ENCODE measurements around the gene PLA2G2C.

Gene PLA2G2C

DNA sequence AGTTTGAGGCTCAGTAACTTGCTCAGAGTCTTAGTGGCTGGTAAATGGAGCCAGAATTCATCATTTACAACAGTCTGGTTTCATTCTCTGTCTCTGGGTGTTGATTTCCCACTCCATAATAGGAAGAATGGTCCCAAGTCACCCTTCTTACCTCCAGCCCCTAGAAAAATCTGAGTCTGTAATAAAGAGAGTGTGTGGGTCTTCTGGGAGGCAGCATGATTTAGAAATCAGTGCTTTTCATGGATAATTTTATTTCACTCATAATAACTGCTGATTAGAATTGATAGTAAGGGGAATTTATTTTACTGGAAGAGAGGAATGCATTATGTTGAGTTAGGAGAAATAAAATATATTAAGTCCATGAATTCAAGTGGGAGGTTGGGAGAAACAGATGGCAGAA, 69.1 kb downstream of the PLA2G2C start:
- no peaks in the 10 kb centered on the region for H3K4me1 ChIP-seq (ENCODE audit: insufficient read depth, low read length, severe bottlenecking)
- no peaks in the 10 kb centered on the region for H3K79me2 ChIP-seq (ENCODE audit: insufficient read depth, low read length)
- no peak overlapping the region for H2AFZ ChIP-seq (ENCODE audit: low read length)
- no peaks in the 10 kb centered on the region for H4K20me1 ChIP-seq (ENCODE audit: insufficient read depth, low read length)
- no peak overlapping the region for H3K27ac ChIP-seq (ENCODE audit: low read depth, low read length, poor library complexity, severe bottlenecking)
- H3K9me3 ChIP-seq (ENCODE audit: low read length) = no peaks in the 10 kb centered on the region
- no peaks in the 10 kb centered on the region for H3F3A ChIP-seq (ENCODE audit: insufficient read depth, low read length)
- no peaks in the 10 kb centered on the region; the same call in 1 of the 2 replicates for H3K27me3 ChIP-seq (ENCODE audit: insufficient read depth, low read length)
- H3K9me2 ChIP-seq (ENCODE audit: low read depth, low read length) = no peaks in the 10 kb centered on the region
- H3K4me2 ChIP-seq (ENCODE audit: low read length) = no peak overlapping the region
- TF ChIP-seq EZH2 (IDR thresholded peaks at IDR 0.05; ENCODE audit: borderline replicate concordance, low read length) (no peak), CTCF (IDR thresholded peaks at IDR 0.05; ENCODE audit: low read length) (no peak)
- H3K9ac ChIP-seq (ENCODE audit: low read length) = no peak overlapping the region
- H3K4me3 ChIP-seq (ENCODE audit: low read depth, low read length, poor library complexity, severe bottlenecking) = no peak overlapping the region
- H3K36me3 ChIP-seq (ENCODE audit: insufficient read depth, low read length) = no peaks in the 10 kb centered on the region

- no peaks in the 10 kb centered on the region for H3F3A ChIP-seq (ENCODE audit: insufficient read depth, low read length)
- H3K4me2 ChIP-seq (ENCODE audit: low read length) = no peak overlapping the region
- no peaks in the 10 kb centered on the region for H3K4me1 ChIP-seq (ENCODE audit: insufficient read depth, low read length, severe bottlenecking)
- no peak overlapping the region for H3K27ac ChIP-seq (ENCODE audit: low read depth, low read length, poor library complexity, severe bottlenecking)
- no peaks in the 10 kb centered on the region for H3K79me2 ChIP-seq (ENCODE audit: insufficient read depth, low read length)
- H3K9me3 ChIP-seq (ENCODE audit: low read length) = no peaks in the 10 kb centered on the region
- no peaks in the 10 kb centered on the region for H3K36me3 ChIP-seq (ENCODE audit: insufficient read depth, low read length)
- TF ChIP-seq CTCF (IDR thresholded peaks at IDR 0.05; ENCODE audit: low read length) = no peak
- no peak for TF ChIP-seq EZH2 (IDR thresholded peaks at IDR 0.05; ENCODE audit: borderline replicate concordance, low read length)
- H3K9ac ChIP-seq (ENCODE audit: low read length) = no peak overlapping the region
- H2AFZ ChIP-seq (ENCODE audit: low read length) = no peak overlapping the region
- H3K9me2 ChIP-seq (ENCODE audit: low read depth, low read length) = no peaks in the 10 kb centered on the region
- H4K20me1 ChIP-seq (ENCODE audit: insufficient read depth, low read length) = no peaks in the 10 kb centered on the region
- H3K27me3 ChIP-seq (ENCODE audit: insufficient read depth, low read length) = no peaks in the 10 kb centered on the region; the same call in 1 of the 2 replicates
- H3K4me3 ChIP-seq (ENCODE audit: low read depth, low read length, poor library complexity, severe bottlenecking) = no peak overlapping the region
Measured at GRCh38 chr1:20115916-20116315, 70.4 kb downstream of the PLA2G2C start.

- Histone ChIP-seq H3K79me2 (ENCODE audit: insufficient read depth, low read length) (no peaks in the 10 kb centered on the region), H3K4me1 (ENCODE audit: insufficient read depth, low read length, severe bottlenecking) (no peaks in the 10 kb centered on the region), H3K36me3 (ENCODE audit: insufficient read depth, low read length) (no peaks in the 10 kb centered on the region), H3K9me2 (ENCODE audit: low read depth, low read length) (no peaks in the 10 kb centered on the region), H3K27me3 (ENCODE audit: insufficient read depth, low read length) (no peaks in the 10 kb centered on the region; the same call in 1 of the 2 replicates), H3K4me3 (ENCODE audit: low read depth, low read length, poor library complexity, severe bottlenecking) (no peak overlapping the region), H3K9me3 (ENCODE audit: low read length) (no peaks in the 10 kb centered on the region), H2AFZ (ENCODE audit: low read length) (no peak overlapping the region), H3K27ac (ENCODE audit: low read depth, low read length, poor library complexity, severe bottlenecking) (no peak overlapping the region), H3K9ac (ENCODE audit: low read length) (no peak overlapping the region), H3F3A (ENCODE audit: insufficient read depth, low read length) (no peaks in the 10 kb centered on the region), H4K20me1 (ENCODE audit: insufficient read depth, low read length) (no peaks in the 10 kb centered on the region), H3K4me2 (ENCODE audit: low read length) (no peak overlapping the region)
- no peak for TF ChIP-seq CTCF (IDR thresholded peaks at IDR 0.05; ENCODE audit: low read length)
Measured at GRCh38 chr1:20115479-20115878, 70.8 kb downstream of the PLA2G2C start.
